ENCODE measurements around the gene SLC25A1.
"Not testable (repeated sequence)": the region's sequence is repeated elsewhere in the genome, so short reads cannot be mapped to it uniquely, and the experiment has no call there.

Gene SLC25A1

DNA sequence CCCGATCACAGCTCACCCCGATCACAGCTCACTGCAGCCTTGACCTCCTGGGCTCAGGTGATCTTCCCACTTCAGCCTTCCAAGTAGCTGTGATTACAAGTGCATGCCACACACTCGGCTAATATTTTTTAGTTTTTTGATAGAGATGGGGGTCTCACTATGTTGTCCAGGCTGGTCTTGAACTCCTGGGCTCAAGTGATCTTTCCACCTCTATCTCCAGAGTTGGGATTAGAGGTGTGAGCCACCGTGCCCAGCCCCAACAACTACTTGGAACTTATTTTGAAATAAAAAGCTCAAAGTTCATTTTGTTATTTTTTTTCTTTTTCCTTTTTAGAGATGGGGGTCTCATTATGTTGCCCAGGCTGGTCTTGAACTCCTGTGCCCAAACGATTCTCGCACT lies 27.8 kb upstream of the SLC25A1 start:
- in situ Hi-C loops (cut with HindIII; ENCODE audit: low sequenced_read_pairs): no loop called here

DNA sequence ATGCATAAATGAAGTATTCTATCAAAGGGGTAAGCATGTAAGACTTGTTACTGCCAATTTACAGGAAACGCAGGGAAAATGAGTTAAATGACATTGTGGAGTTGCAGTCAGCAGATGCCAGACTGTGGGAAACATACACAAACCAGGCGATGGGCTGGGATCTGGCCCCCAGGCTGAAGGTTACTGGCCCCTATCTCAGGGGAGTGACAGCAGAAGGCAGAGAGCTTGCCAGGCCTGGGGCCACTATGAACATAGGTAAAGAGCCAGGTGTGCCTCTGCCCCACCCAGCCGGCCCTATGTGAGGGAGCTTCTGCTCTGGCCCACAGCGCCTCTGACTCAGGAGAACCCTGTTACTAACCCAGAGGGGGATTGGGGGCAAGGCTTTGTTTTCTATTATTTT lies 26.1 kb upstream of the SLC25A1 start:
- in situ Hi-C loops (cut with HindIII; ENCODE audit: low sequenced_read_pairs): no loop called here

DNA sequence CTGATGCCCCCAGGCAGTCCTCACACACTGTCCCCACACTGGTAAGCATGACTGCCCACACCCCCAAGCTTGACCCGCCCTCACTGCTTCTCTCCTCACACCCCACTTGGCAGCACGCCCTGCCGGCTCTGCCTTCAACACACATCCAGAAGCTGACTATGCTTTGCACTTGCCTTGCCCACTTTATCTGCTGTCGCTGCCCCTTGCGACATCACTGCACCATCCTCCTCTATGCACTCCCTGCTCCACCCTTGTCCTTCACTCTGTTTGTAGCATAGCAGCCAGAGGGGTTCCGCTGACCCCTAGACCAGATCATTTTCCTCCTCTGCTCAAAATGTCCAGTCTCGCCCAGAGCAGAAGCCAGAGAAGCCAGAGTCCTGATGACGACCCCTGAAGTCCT lies 25.3 kb upstream of the SLC25A1 start:
- in situ Hi-C loops (cut with HindIII; ENCODE audit: low sequenced_read_pairs): no loop called here

DNA sequence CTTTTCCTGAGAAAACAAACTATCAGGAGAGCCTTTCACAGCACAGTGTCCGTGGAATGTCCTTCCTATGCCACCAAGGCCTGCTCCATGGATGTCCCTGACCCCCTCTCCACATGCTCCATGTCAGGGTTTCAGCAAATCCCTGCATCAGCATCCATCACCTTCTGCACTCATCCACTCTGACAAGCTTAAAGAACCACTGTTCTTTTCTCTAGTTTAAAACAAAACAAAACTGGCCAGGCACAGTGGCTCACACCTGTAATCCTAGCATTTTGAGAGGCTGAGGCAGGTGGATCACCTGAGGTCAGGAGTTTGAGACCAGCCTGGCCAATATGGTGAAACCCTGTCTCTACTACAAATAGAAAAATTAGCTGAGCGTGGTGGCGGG lies 24.3 kb upstream of the SLC25A1 start:
- in situ Hi-C loops (cut with HindIII; ENCODE audit: low sequenced_read_pairs): not testable (repeated sequence)

DNA sequence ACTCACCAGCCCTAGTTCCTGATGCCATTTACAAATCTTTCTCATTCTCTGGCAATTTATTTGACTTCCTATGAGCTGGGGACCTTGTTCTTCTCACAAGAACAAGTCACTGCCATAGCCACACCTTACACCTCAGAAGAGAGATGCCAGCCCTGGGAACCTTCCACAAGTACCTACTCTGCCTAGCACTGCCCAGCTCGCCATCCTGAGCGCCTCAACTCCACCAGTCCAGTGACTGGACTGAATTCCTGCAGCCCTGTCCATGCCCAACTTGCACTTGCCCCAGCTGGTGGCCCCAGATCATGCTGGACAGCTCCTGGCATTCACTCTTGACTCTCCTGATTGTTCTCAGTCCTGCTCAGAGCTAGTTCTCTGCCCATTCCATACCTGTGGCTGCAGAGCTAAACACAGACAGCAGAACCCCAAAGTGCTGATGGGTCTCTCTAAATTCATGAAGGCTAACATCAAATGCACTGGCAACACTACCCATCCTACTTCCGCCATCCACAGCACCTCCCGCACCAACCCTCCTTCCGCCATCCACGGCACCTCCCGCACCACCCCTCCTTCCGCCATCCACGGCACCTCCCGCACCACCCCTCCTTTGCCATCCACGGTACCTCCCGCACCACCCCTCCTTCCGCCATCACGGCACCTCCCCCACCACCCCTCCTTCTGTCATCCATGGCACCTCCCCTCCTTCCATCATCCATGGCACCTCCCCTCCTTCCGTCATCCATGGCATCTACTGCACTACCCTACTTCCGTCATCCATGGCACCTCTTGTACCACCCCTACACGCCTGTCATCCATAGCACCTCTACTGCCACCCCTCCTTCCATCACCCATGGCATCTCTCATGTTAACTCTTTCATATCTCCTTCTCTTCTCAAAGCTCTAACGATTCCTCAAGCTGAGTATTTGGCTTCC lies 23.6 kb upstream of the SLC25A1 start:
- in situ Hi-C loops (cut with HindIII; ENCODE audit: low sequenced_read_pairs): no loop called here

DNA sequence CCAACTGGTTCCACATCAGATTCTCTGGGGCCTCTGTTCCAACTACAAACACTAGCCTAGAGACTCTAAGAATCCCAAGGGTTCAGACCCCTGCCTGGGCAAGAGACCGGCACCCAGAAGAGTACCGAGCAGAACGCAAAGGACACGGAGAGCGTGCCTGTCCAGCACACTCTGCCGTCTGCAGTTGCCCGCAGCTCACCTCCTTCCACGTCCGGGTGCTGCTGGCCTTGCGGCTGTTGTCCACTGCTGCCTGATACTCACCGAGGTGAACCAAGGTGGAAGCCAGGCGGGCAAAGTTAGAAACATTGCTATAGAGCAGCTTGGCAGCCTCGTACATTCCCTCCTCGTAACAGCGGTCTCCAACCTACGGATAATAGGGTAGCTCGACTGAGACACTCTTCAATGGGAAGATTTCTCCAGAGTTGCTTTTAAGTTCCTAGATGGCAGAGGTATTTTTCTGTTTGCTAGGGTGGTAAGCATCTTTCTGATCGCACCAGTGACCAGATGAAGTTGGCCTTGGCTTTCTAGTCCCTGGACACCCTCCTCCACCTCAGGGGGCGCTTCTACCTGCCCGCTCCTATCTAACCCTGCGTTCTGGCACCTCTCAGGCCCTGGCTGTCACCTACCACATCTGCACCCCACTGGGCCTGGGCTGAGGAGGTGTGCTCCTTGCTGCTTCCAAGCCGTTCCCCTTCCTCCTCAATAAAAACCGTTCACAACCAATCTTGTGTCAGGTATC lies 22.8 kb upstream of the SLC25A1 start:
- in situ Hi-C loops (cut with HindIII; ENCODE audit: low sequenced_read_pairs): no loop called here

DNA sequence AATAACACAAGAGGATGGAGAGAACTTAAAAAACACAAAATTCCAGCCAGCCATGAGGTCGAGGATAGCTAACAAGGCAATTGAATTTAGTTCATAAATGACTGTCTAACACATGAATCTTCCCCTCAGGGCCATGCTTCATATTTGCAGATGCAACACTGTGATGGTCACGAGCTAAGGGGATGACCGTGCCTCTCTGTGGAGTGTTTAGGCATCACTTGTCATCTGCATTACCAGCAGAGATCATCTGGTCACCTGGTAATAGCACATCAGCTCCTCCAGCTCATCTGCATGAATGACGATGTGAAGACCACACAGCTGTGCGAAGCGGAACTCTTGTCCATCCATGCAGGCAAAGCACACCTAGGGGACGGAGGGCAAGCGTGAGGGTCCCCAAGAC lies 20.9 kb upstream of the SLC25A1 start:
- in situ Hi-C loops (cut with HindIII; ENCODE audit: low sequenced_read_pairs): no loop called here

DNA sequence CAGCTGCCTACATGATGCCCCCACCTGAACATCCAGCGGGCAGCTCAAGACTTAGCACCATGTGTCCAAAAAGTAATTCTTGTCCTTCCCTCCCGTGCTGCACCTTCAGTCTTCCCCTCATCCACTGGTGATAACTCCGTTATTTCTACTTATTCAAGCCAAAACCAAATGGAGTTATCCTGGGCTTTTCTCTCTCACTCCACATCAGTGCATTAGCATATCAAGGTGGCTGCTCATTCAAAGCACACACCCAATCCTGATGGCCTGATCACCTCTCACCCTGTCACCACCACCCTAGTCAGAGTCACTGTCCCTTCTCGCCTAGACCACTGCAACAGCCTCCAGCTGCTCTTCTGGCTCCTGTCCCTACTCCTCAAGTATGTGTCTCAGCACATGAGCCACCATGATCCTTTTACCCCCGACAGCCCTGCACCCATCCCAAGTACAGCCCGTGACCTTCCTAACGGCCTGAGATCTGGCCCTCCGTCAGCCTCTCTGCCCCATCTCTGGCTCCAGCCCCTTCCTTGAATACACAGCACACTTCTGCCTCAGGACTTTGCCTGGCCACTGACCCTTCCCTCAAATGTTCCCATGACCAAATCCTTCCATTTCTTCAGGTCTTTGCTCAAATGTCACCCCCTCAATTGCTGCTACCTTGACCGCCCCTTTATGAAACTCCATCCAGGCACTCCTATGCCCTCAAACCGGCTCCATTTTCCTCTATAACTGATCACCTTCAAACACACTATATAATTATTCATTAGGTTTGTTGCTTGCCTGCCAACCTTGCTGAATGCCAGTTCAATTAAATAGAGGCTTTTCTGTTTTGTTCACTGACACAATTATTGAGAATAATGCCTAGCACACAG lies 19.7 kb upstream of the SLC25A1 start:
- in situ Hi-C loops (cut with HindIII; ENCODE audit: low sequenced_read_pairs): no loop called here

DNA sequence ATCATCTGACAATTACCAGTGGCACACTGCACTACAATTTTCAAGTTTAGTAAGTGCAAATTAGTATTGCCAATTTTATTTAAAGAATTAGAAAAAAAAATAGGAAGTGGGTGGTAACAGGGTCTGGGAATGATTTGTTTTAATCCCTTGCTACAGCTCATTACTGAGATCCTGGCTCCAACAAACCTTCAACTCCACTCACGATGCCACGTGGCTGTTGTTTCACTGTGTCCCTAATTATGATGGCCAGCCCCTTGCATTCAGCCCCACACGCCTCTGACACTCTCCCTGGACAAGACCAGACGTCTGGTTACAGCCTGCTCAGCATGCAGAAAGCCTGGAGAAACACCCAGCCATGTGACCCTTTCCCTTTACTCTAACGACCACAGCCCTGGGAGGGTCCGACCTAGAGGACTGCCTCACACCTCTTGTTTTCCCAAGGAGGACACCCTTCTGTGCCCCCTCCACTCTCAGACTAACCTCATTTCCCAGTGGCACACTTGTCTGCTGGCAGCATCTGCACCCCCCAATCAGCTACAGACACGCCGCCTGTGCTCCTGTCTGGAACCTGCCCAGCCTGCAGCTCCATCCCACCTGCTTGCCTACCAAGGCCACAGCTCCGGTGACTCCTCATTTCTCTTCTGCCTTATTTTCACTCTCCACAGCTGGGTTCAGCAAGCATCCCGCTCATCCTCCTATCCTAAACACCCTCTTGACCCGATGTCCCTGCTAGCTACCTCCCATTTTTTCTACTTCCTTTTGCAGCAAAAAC lies 18.5 kb upstream of the SLC25A1 start:
- in situ Hi-C loops (cut with HindIII; ENCODE audit: low sequenced_read_pairs): no loop called here

DNA sequence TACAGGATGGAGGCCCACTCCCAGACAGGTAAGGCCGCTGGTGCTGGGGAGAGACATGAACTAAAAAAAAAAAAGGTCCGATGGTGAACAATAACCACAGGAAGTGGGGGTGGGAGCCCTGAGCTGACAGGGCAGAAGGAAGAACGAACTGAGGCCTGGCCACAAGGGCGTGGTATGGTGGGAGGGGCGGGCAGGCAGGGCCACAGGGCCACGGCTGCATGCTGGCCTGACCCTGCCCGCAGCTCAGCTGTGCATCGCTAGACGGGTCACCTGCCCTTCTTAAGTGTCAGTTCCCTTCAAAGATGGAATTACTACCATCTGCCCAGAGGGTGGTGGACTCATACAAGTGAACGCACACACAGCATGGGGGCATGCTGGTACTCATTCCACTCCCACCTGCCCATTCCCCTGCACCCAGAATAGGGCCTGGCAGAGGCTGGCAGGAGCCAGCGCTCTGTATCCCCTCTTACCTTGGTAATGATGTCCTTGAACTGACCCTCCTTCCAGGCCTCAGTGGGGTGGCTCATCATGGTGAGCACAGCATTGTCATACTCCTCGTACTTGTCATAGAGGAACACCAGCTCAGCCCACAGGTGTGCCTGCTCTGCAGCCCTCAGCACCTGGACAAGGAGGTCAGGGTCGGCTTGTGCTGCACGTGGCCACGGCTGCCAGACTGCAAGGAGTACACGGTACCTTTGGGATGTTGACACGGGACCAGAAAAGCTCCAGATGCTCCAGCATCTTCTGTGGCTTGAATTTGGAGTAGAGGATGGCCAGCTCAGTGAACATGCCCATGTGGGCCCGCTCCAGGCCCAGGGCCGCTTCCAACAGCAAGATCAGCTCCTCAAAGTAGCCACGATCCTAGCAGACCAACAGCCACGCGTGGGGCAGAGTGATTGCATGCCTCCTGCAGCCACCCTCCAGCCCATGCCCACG lies 17.5 kb upstream of the SLC25A1 start:
- in situ Hi-C loops (cut with HindIII; ENCODE audit: low sequenced_read_pairs): no loop called here

DNA sequence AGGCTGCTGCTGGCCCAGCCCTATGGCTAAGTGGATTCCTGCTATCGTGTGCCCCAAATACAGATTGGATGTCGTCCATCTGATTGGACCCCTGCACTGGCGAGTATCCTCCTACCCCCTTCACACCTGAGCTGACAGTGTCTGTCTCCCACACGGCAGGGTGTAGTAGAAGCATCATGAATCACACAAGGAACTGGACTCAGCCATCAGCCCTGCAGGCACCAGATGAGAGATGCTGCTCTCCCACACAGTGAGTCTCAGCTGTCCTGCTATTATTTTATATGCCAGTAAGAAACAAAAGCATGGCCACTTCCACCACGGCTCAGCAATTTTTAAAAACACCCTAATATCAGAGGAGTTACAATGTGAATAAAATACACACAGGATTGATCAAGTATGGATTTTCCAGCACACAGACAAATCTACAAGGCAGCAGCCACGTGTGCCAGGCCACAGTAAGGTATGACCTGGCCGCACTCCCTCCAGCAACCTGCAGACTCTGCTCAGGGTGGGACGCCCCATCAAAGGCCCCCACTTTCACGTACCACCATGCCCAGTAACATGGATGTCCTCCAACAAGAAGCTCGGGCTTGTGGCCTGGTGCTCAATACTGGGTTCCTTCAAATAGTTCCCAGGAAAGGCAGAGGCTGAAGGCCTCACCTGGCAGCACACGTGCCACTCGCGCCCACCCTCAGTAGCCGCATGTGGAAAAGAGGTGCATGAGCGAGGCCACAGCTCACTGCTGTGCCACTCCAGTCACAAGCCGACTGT lies 16.4 kb upstream of the SLC25A1 start:
- in situ Hi-C loops (cut with HindIII; ENCODE audit: low sequenced_read_pairs): no loop called here

DNA sequence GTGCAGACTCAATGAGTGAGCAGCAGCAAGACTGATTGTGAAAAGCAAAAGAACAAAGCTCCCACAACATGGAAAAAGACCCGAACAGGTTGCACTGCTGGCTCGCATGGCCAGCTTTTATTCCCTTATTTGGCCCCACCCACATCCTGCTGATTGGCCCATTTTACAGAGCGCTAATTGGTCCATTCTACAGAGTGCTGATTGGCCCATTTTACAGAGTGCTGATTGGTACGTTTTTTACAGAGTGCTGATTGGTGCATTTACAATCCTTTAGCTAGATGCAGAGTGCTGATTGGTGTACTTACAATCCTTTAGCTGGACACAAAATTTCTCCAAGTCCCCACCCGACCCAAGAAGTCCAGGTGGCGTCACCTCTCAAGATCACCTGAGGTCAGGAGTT lies 15.3 kb upstream of the SLC25A1 start:
- in situ Hi-C loops (cut with HindIII; ENCODE audit: low sequenced_read_pairs): no loop called here

DNA sequence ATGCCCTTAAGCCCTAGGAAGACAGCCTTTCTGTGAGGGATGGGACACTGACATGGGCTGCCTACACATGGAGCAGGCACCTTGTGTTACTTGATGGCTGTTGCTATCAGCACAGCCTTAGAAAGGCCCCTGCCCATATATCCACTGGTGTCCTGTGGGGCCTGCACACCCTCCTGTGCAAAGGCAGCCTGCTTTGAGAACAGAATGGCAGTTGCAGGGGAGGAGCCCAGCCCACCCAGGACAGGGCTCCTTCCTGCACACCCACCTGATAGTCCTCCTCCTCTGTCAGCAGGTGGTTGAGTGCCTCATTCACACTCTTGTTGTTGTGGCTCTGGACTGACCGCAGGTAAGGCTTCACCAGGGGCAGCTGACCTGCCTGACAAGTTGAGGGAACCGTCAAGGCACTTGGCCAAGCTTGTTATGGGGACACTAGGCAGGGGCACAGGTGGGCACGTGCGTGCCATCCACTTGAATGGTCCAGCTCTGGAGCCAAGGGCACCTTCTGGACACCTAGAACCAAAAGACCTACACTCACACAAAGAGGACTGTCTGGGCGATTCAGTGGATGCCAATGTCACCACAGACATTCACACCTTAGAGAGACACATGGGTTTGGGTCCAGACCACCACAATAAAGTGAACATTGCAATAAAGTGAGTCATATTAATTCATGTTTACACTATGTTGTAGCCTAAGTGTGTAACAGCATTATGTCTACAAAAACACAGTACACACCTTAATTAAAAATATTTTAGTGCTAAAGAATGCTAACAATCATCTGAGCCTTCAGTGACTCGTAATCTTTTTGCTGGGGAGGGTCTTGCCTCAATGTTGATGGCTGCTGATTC lies 9.4 kb upstream of the SLC25A1 start:
- in situ Hi-C loops (cut with HindIII; ENCODE audit: low sequenced_read_pairs): no loop called here

DNA sequence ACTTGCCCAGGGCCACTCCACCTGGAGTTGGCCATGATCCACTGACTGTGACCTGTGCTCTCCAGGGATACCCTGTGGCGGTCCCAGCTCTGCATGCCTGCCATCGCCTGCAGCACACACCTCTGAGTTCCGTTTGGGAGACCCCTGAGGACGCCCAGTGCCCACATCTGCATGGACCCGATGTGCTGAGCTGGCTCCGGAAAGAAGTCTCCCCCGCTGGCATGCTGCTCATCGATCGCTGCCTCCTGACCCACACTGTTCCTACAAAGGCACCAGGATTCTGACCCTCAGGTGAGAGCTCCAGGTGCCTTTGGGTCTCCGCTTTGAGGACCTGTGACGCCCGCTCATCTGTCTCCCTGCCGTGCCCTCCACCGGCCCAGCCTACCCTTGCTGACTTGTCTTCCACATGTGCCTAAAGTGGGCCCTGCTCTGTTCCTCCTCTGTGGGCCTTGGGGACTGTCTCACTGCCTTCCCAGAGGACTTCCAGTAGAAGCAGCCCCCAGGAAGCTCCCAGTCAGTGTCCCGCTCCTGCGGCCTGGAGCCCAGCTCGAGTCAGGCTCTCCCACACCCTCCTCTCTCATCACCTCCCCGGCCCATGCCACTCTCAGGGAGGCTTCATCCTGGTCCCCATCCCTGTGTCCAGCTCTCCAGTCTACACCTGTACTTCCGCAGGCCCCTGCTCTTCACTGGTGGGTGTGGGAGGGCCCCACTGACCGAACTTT lies 5.9 kb upstream of the SLC25A1 start:
- in situ Hi-C loops (cut with HindIII; ENCODE audit: low sequenced_read_pairs): no loop called here

DNA sequence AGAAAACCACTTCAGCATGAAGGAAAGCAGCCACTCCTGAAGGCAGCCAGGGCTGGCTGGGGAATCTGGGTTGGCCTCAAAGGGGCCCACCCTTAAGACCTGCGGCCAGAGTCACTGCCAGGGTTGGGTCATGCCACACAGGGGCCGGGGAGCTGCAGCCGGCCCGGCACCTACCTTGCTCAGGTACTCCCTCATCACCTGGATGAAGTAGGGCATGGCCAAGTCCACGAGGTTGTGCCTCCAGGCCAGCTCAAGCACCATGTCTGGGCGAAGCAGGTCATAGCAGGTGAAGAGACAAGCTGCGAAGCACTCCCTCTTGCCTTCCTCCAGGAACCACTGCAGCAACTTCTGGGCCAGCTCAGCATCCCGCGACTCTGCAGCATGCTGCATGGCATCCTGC lies 4.7 kb upstream of the SLC25A1 start:
- in situ Hi-C loops (cut with HindIII; ENCODE audit: low sequenced_read_pairs): no loop called here

DNA sequence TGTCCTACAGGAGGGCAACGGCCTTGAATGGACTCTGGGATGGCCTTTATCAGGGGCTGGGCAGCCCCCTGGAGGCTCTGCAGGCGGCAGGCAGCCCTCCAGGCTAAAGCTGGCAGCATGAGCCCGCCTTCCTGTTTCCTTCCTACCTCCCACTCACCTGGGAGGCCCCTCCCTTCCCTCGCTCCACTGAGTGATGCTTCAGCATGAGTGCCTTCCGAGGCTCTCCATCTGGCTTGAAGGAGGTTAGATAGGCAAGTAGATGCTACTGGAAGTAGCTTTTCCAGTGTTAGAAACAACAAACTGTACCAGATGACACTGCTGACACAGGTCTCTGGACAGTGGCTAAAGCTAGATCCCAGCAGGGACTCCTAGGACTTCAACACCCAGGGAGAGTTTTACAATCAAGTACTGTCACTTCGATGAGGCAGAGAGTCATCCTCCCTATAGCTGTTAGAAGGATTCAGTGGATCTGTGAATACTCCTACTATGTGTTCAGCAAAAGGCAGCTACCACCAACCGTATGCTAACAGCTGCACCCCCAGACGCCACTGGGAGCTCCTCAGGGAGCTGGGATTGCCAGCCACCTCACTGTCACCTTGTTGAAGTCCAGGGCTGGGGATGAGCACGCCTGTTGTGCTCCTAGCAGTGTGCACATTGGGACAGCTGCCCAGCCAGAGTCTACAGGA lies 4.1 kb upstream of the SLC25A1 start:
- in situ Hi-C loops (cut with HindIII; ENCODE audit: low sequenced_read_pairs): no loop called here
